ENCODE data around the gene CLCN2. TPM values are rescaled to one million over a fixed set of nuclear protein-coding genes. Genes with fewer than 3 reads are reported as not detected.
A peak's percentile ranks its signal among the peaks of the same experiment; 100 is the strongest.

The CLCN2 gene
- total and polyA plus RNA-seq, 2 donors (not counting 1 experiment from before 2014, with no cell fraction given) = 0.93 to 3.1 TPM

DNA sequence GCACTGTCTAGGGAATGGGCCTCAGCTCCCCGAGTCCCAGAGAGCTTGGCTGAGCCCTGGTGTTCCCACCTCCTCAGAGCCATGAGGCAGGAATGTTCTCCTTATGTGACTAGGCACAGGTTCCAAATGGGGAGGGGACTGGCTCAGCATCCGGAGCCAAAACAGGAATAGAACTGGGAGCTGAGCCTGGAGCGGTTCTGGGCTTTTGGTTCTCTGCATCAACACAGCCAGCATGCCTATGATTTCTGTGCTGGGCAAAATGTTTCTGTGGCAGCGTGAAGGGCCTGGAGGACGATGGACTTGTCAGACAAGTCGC lies 24.0 kb downstream of the CLCN2 start, which contains the start of gene FAM131A:
FAM131A (plus strand) TSS at position 202 of the 316 bp plus-strand sequence; CDS start at position 233, 31 bp downstream.
- peaks cover 32% of the 10 kb centered on the region for H3K4me1 ChIP-seq (ENCODE audit: control insufficient read depth, extremely low read depth, insufficient read depth, low read length)
- no peaks in the 10 kb centered on the region for H3K27me3 ChIP-seq (ENCODE audit: control insufficient read depth, insufficient read depth, low read length)
- peaks cover 19% of the 10 kb centered on the region for H3K36me3 ChIP-seq (ENCODE audit: control insufficient read depth, insufficient read depth, low read length)
- no peaks in the 10 kb centered on the region for H3K9me3 ChIP-seq (ENCODE audit: control insufficient read depth, insufficient read depth, low read depth, low read length)
- H3K27ac ChIP-seq (ENCODE audit: insufficient read depth, low read length) = peak within 1 kb of the TSS; percentile 92
- H3K9ac ChIP-seq (ENCODE audit: insufficient read depth, low read length) = peak within 1 kb of the TSS; percentile 86
- H3K4me2 ChIP-seq (ENCODE audit: extremely low read depth, insufficient read depth, low read length) = peak within 1 kb of the TSS; percentile 95
- peaks cover 17% of the 10 kb centered on the region for H3K79me2 ChIP-seq (ENCODE audit: control insufficient read depth, insufficient read depth, low read length)
- TF ChIP-seq EZH2 (IDR thresholded peaks at IDR 0.05; ENCODE audit: low read length, missing control alignments) (no peak), CTCF (conservative IDR thresholded peaks at IDR 0.05 in 1 of 2, IDR thresholded peaks at IDR 0.05 in 1 of 2; ENCODE audit: low read depth in 1 of 2, low read length in 2 of 2) (no peak)
- peak within 1 kb of the TSS; percentile 47 to 72 (median 60) for H3K4me3 ChIP-seq (replicated peaks in 1 of 4; ENCODE audit: control extremely low read depth in 1 of 4, insufficient read depth in 1 of 4, low read depth in 3 of 4, low read length in 4 of 4)
- peak; percentile 43 to 61 for DNase-seq (ENCODE audit: low read depth in 2 of 2)
- H2AFZ ChIP-seq (ENCODE audit: low read length) = no peak within 1 kb of the TSS
- no peaks in the 10 kb centered on the region for H4K20me1 ChIP-seq (ENCODE audit: control insufficient read depth, extremely low read depth, insufficient read depth, low read length)

DNA sequence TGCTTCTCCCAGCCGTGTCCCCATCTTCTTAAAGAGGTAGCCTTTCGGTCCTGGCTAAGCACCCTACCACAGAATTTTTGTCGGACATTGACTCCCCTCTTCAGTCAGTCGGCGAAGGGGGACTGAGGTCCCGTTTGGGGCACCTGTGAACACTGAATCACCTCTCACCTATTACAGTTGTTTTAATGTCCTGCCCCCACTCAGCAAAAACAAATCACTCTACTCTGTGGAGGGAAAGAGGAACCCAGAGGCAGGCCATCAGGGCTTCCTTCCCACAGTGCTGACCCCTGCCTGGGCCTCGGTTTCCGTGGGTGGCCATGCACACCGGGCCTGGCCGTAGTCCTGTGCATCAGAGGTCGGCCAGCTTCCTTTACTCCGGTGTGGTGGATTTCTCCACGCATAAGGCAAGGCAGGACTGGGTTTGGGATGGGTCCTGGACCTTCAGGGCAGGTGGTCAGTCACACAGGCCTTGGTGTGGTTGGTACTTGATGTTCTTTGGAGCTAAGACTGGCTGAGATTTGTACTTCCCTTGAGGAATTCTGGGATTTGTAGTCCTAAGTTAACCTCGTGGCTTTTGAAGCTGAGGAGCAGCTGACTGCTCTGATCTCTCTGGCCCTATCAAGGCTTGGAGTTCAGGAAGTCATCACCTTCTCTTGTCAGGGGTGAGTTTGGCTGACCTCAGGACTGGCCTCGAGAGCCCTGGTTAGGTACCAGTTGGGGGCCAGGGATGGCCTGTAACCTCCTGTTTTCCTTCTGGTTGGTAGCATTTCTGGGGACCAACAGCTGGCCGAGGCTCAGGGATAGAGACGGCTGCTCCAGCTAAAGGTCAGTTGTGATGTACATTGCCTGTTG lies 24.6 kb downstream of the CLCN2 start:
- peak overlapping the region; percentile 92 for H3K27ac ChIP-seq (ENCODE audit: insufficient read depth, low read length)
- H2AFZ ChIP-seq (ENCODE audit: low read length) = no peak overlapping the region

More for the DNA sequence above, 24.6 kb downstream of the CLCN2 start:
- peaks cover 21% of the 10 kb centered on the region for H3K36me3 ChIP-seq (ENCODE audit: control insufficient read depth, insufficient read depth, low read length)
- H3K9ac ChIP-seq (ENCODE audit: insufficient read depth, low read length) = peak overlapping the region; percentile 86
- H3K9me3 ChIP-seq (ENCODE audit: control insufficient read depth, insufficient read depth, low read depth, low read length) = no peaks in the 10 kb centered on the region
- H4K20me1 ChIP-seq (ENCODE audit: control insufficient read depth, extremely low read depth, insufficient read depth, low read length) = no peaks in the 10 kb centered on the region
- peaks cover 22% of the 10 kb centered on the region for H3K79me2 ChIP-seq (ENCODE audit: control insufficient read depth, insufficient read depth, low read length)
- H3K4me1 ChIP-seq (ENCODE audit: control insufficient read depth, extremely low read depth, insufficient read depth, low read length) = peaks cover 36% of the 10 kb centered on the region
- peak overlapping the region; percentile 47 to 72 (median 60) for H3K4me3 ChIP-seq (replicated peaks in 1 of 4; ENCODE audit: control extremely low read depth in 1 of 4, insufficient read depth in 1 of 4, low read depth in 3 of 4, low read length in 4 of 4)
- H3K27me3 ChIP-seq (ENCODE audit: control insufficient read depth, insufficient read depth, low read length) = no peaks in the 10 kb centered on the region
- TF ChIP-seq CTCF (conservative IDR thresholded peaks at IDR 0.05 in 1 of 2, IDR thresholded peaks at IDR 0.05 in 1 of 2; ENCODE audit: low read depth in 1 of 2, low read length in 2 of 2) (no peak), EZH2 (IDR thresholded peaks at IDR 0.05; ENCODE audit: low read length, missing control alignments) (no peak)
- H3K4me2 ChIP-seq (ENCODE audit: extremely low read depth, insufficient read depth, low read length) = peak overlapping the region; percentile 95
- DNase-seq (ENCODE audit: low read depth in 2 of 2) = peak; percentile 68 to 75

All from fibroblast of lung (primary cell).